GM19240 (cell line): ENCODE measurements around the gene STX2.
"Not testable (repeated sequence)": the region's sequence is repeated elsewhere in the genome, so short reads cannot be mapped to it uniquely, and the experiment has no call there.

ENCODE experiments used
- DNase-seq: peaks from one replicate; pipeline ENCODE4 v3.0.0; 2011; ENCODE audit warnings: low spot score; ENCODE audit not compliant: insufficient read length

Gene STX2

DNA sequence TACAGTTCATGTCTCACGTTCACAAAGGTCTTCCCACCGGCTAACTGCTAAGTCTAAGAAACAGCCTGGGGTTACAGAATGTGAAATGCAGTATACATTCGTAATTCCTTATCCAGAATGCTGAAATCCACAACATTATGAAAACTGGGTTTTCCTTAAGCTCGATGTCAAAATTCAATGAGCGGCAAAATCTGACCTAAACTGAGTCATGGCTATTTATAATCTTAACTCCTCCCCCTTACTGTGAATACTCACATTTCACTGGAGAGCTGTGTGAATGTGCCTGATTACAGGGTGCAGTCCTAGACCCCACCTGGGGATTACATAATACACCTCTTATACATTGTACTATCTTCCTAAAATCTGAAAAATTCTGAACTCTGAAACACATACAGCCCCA lies 35.3 kb downstream of the STX2 start:
- DNase-seq: no peak

DNA sequence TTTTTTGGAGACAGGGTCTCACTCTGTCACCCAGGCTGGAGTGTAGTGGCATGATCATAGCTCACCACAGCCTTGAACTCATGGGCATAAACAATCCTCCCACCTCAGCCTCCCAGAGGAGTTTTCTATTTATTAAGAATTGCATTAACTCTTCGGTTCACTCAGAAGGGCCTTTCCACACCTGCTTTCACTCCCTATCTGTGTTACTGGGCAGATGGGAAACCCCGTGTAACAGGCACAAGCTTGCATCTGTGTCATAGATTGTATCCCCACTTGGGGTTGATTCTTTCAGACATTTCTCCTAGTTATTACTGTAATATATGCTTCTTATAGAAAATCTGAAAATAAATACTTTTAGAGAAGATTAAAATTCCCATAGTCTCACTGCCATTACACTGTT lies 38.7 kb downstream of the STX2 start:
- no peak for DNase-seq

DNA sequence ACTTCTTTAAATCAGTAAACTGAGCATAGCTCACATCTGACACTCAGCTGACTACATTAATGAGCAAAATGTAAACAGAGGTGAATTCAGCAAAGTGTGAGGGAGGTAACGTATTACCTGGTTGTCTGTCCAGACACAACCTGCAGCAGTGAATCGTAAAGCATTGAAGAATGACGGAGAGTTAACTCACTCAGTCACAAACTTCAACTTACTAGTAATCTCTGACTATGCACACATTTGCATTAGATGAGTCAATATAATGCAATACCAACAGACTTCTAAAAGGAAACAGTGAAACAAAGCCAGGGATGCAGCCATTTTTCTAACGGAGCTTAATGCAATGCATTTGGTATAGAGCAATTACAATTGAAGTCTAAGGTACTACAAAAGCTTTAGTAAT lies 40.0 kb downstream of the STX2 start:
- no peak for DNase-seq

GRCh38 chr12:130796985-130797686 lies 41.9 kb downstream of the STX2 start:
- no peak for DNase-seq

GRCh38 chr12:130795906-130796305 lies 43.1 kb downstream of the STX2 start:
- DNase-seq: no peak

GRCh38 chr12:130793554-130793849 lies 45.5 kb downstream of the STX2 start:
- no peak for DNase-seq

DNA sequence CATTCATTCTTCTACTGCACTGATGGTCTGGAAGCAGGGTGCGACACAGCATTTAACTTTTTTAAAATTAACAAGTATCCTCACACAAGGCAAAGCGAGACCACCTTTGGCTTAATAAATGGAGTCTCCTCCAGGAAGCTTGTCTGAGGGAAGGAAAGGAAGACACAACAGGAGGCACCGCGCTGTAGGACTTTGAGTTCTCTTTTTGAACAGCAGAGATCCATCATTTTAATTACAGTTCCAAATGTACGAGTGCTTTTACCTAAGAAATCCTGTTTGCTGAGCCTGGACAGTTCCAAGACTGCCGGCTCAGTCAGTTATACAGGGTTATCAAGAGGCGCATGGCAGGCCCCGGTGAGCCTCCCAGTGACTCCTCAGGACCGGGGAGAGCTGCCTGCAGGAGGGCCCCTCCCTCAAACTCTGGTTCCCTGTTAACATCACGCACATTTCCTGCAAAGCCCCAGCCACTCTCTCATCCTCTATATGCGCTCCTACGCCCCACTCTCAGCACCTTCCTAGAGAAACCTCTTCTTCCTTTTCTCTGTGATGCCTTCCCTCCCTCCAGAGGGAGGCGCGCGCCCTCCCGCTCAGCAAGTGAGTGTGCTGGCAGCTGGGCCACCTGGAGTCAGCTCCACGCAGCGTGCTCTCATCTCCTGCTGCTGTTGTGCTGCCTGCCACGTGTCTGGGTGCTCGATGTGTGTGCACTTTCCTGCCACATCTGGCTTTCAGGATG lies 46.1 kb downstream of the STX2 start:
- DNase-seq: no peak

- DNase-seq: no peak
Measured at GRCh38 chr12:130791629-130792028, 47.4 kb downstream of the STX2 start.

GRCh38 chr12:130788515-130788914 lies 50.5 kb downstream of the STX2 start:
- no peak for DNase-seq

DNA sequence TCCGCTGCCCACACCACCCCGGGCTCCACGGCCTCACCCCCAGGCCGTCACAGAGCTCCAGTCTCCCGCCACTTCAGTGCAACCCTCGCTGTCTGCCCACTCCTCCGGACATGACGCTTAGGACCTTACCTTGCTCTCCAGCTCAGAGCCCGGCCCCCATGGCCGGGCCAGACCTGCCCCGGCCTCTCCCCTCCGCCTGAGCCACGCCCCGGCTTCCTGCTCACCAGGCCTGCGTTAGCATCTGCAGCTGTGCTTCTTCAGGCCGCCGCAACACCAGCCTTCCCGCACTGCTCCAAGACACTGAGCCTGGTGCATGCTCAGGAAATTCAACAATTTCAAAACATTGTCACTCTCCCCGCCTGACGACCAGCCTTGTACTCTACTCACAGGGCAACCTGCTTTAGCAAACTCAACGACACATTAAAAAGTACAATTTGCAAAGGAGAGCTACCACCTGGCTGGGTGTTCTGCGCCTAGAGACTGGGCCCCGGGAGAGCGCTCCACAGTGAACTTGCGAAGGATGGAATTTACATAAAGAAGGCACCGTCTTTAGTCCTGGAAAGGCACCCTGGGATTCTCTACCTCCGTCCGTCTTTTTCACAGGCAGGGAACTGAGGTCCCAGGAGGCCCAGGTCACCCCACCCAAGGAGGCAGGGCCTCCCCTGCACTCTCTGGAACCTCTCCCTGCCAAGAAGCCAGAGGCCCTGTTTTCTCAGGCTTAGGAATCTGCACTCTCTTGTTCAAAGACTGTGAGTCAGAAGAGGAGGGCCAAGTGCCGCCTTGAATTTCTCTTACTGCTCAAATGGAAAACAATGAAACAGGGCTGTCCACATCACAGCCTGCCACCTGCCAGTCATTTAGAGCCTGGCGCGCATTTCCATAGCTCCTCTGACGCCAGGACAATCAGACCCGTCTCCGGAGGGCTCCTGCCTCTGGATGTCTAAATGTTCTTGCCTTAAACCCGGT lies 51.3 kb downstream of the STX2 start:
- DNase-seq: no peak

- no peak for DNase-seq
Measured at GRCh38 chr12:130787041-130787440, 52.0 kb downstream of the STX2 start.

GRCh38 chr12:130783110-130783715 lies 55.8 kb downstream of the STX2 start:
- no peak for DNase-seq

GRCh38 chr12:130782245-130782644 lies 56.8 kb downstream of the STX2 start:
- not testable (repeated sequence) for DNase-seq

DNA sequence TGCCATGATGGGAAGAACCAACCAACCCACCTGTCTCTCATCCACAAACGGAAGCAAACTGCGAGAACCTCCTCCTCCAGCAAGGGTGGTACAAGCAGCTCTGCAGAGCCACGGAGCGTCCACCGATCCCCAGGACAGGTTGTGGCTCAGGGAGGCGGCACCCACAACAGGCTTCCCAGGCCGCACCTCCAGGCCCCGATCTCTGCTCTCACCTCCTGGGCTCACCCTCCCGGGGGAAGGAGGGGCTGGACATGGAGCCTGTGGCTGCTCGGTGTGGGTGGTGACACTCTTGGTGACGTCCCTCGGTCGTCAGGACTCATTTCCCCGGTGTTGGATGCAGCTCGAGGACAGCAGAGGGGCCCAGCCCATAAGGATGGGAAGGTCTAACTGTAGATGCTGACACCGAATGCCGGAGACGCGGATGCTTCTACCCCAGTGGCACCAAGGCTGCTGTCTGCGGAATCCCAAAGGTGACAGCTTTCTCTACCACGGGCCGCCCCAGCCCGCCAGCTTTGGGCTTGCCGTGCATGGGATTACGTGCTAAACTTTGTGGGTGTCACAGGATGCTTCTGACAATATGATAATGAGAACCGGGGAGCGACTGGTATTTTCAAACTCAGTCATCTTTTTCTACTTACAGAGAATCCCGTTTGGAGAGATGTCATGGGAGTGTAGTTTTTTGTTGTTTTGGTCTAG lies 58.0 kb downstream of the STX2 start:
- DNase-seq: no peak

DNA sequence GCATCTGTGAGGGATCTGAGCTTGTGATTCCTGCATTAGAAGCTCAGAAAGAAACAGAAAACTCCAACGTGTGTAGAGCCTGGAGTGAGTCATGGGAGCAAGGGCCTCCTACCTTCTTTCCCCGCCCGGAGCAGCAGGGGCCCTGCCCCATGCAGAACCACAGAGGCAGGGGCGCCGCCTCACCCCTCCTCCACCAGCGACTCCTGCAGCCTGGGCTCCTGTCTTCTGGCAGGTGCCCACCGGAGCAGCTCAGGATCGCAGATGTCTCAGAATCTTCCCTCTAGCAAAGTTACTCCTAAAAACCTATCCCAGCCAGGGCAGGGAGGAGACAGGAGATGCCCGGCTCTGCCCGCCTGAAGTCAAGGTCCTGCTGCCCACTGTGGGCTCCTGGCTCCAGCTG lies 58.7 kb downstream of the STX2 start:
- DNase-seq: no peak

GRCh38 chr12:130778776-130779175 lies 60.3 kb downstream of the STX2 start:
- no peak for DNase-seq

DNA sequence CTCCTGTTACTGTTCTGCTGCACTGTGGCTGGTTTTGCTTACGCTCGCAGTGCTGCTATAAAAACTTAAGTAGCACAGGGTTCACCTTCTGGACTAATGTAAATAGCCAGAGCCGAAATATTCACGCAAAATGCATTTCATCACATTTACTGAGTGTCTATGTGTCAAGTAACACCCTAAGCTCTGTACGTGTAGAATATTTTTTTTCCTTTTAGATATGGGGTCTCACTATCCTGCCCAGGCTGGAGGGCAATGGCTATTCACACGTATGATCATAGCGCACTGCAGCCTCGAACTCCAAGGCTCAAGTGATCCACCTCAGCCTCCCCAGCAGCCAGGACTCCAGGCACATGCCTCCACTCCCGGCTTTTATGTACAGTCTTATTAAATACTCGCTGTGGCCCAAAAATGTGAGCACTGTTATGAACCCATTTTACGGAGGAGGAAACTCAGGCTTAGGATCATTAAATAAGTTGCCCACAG lies 62.2 kb downstream of the STX2 start:
- no peak for DNase-seq

DNA sequence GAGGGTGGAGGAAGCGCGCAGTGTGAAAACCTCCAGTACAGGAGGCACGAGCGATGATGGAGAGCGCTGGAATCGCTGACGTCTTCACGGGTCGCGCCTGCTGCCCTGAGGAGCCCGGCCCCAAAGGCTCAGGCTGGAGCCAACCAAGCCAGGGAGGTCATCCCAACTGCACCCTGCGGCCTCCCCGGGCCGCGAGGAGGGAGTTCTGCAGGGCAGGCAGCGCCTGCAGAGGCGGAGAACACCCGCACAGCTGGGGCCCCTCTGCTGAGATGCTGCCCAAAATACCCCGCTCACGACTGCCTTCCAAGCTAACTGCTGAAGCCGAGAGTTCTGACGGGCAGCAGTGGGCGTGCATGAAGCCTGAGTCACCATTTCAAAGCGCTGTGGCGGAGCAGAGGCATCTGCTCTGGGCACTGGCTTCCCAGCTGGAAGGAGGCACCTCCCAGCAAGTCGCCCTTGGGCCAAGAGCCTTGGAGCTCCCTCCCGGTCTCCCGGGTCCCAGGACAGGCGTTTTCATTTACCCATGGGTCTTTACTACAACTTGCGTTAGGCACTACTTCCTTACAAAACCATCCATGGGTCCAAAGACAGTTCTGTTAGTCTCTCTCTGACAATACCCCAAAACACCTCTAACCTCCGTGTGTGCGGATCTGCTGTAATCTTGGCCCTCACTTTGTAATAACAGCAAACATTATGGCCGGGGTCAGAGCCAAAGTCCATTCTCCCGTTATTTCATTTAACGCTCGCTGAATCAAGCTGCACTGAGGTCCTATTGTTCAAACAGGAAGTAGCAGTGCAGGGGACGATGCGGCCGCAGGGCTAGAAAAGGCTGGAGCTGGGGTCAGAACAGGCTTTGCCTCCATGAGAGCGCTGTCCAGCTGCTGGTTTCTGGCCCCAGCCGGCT lies 62.8 kb downstream of the STX2 start:
- DNase-seq: no peak

DNA sequence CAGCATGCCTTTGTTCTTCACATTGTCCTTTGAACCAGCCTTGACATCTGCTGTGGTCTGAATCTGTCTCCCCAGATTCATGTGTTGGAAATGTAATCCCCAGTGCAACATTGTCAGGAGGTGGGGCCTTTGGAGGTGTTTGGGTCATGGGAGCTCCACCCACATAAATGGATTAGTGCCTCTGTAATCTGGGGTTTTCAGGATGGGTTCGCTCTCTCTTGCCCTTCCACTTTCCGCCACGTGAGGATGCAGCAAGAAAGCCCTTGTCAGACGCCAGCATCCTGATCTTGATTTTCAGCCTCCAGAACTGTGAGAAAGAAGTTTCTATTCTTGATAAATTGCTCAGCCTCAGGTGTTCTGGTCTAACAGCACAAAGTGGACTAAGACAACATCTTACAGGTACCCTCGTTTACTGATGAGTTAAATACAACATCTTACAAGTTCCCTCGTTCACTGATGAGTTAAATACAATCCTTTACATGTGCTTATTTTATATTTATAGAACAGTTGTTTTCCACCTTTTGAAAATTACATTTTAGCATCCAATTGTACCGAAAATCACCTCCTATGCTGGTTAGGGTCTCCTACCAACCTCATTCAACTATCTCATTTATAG lies 68.5 kb downstream of the STX2 start:
- DNase-seq: no peak

- DNase-seq: no peak
Measured at GRCh38 chr12:130768120-130768519, 70.9 kb downstream of the STX2 start.
